ENCODE results near the gene PIGV.

The PIGV gene

GRCh38 chr1:26789931-26790330 lies 2.2 kb downstream of the PIGV start:
- H3K27ac ChIP-seq (ENCODE audit: low read depth, low read length) = no peak overlapping the region
- 0 out of 2 replicates have a peak overlapping the region, but pooled peaks have one; percentile 97 for H3K9ac ChIP-seq (ENCODE audit: low read length)
- H3K9me3 ChIP-seq (ENCODE audit: insufficient read depth, low read length) = no peaks in the 10 kb centered on the region
- H3F3A ChIP-seq (ENCODE audit: insufficient read depth) = peaks cover 46% of the 10 kb centered on the region
- TF ChIP-seq CTCF (IDR thresholded peaks at IDR 0.05; ENCODE audit: insufficient read depth, low read length, poor library complexity, severe bottlenecking) (no peak), EZH2phosphoT487 (conservative IDR thresholded peaks at IDR 0.05; ENCODE audit: low read length) (no peak)
- no peaks in the 10 kb centered on the region for H3K27me3 ChIP-seq (ENCODE audit: low read length)
- no peaks in the 10 kb centered on the region; the same call in 1 of the 2 replicates for H3K79me2 ChIP-seq (ENCODE audit: insufficient read depth, low read length)
- H3K9me2 ChIP-seq (replicated peaks; ENCODE audit: insufficient read depth, low read length) = no peaks in the 10 kb centered on the region
- H3K36me3 ChIP-seq (ENCODE audit: low read length) = no peaks in the 10 kb centered on the region
- H3K4me3 ChIP-seq (ENCODE audit: insufficient read depth, low read length, poor library complexity, severe bottlenecking) = no peak overlapping the region
- H2AFZ ChIP-seq (ENCODE audit: low read depth, low read length, severe bottlenecking) = no peak overlapping the region
- no peaks in the 10 kb centered on the region for H4K20me1 ChIP-seq (ENCODE audit: low read depth, low read length)
- peak overlapping the region; percentile 89 for H3K4me2 ChIP-seq (ENCODE audit: low read depth, low read length, poor library complexity, severe bottlenecking)

GRCh38 chr1:26790551-26790953 lies 2.8 kb downstream of the PIGV start:
- 0 out of 2 replicates have a peak overlapping the region, but pooled peaks have one; percentile 7 for H3K9ac ChIP-seq (ENCODE audit: low read length)
- no peak overlapping the region for H3K4me2 ChIP-seq (ENCODE audit: low read depth, low read length, poor library complexity, severe bottlenecking)
- H3K9me3 ChIP-seq (ENCODE audit: insufficient read depth, low read length) = no peaks in the 10 kb centered on the region
- no peak overlapping the region for H2AFZ ChIP-seq (ENCODE audit: low read depth, low read length, severe bottlenecking)
- H3F3A ChIP-seq (ENCODE audit: insufficient read depth) = peaks cover 40% of the 10 kb centered on the region
- H3K79me2 ChIP-seq (ENCODE audit: insufficient read depth, low read length) = no peaks in the 10 kb centered on the region; the same call in 1 of the 2 replicates
- no peak overlapping the region for H3K4me3 ChIP-seq (ENCODE audit: insufficient read depth, low read length, poor library complexity, severe bottlenecking)
- no peaks in the 10 kb centered on the region for H3K27me3 ChIP-seq (ENCODE audit: low read length)
- no peaks in the 10 kb centered on the region for H4K20me1 ChIP-seq (ENCODE audit: low read depth, low read length)
- no peak overlapping the region for H3K27ac ChIP-seq (ENCODE audit: low read depth, low read length)
- TF ChIP-seq CTCF (IDR thresholded peaks at IDR 0.05; ENCODE audit: insufficient read depth, low read length, poor library complexity, severe bottlenecking) (no peak), EZH2phosphoT487 (conservative IDR thresholded peaks at IDR 0.05; ENCODE audit: low read length) (no peak)
- no peaks in the 10 kb centered on the region for H3K36me3 ChIP-seq (ENCODE audit: low read length)
- H3K9me2 ChIP-seq (replicated peaks; ENCODE audit: insufficient read depth, low read length) = no peaks in the 10 kb centered on the region

GRCh38 chr1:26791148-26791547 lies 3.4 kb downstream of the PIGV start:
- TF ChIP-seq EZH2phosphoT487 (conservative IDR thresholded peaks at IDR 0.05; ENCODE audit: low read length) = no peak
- no peak for TF ChIP-seq CTCF (IDR thresholded peaks at IDR 0.05; ENCODE audit: insufficient read depth, low read length, poor library complexity, severe bottlenecking)
- Histone ChIP-seq H3K9me3 (ENCODE audit: insufficient read depth, low read length) (no peaks in the 10 kb centered on the region), H3K4me2 (ENCODE audit: low read depth, low read length, poor library complexity, severe bottlenecking) (no peak overlapping the region), H2AFZ (ENCODE audit: low read depth, low read length, severe bottlenecking) (no peak overlapping the region), H3K9ac (ENCODE audit: low read length) (0 out of 2 replicates have a peak overlapping the region, but pooled peaks have one; percentile 7), H3K36me3 (ENCODE audit: low read length) (no peaks in the 10 kb centered on the region), H3K4me3 (ENCODE audit: insufficient read depth, low read length, poor library complexity, severe bottlenecking) (no peak overlapping the region), H4K20me1 (ENCODE audit: low read depth, low read length) (no peaks in the 10 kb centered on the region), H3K9me2 (replicated peaks; ENCODE audit: insufficient read depth, low read length) (no peaks in the 10 kb centered on the region), H3K27me3 (ENCODE audit: low read length) (no peaks in the 10 kb centered on the region), H3F3A (ENCODE audit: insufficient read depth) (peaks cover 34% of the 10 kb centered on the region), H3K79me2 (ENCODE audit: insufficient read depth, low read length) (no peaks in the 10 kb centered on the region; the same call in 1 of the 2 replicates), H3K27ac (ENCODE audit: low read depth, low read length) (no peak overlapping the region)
